Brain pericyte (primary cell): ENCODE measurements around the gene RPS6KC1.
A peak's percentile ranks its signal among the peaks of the same experiment; 100 is the strongest.

Experiments
- DNase-seq: peaks from one replicate; pipeline ENCODE4 v3.0.0-alpha.2; 2012; ENCODE audit warnings: low read depth, low spot score

RPS6KC1 gene

GRCh38 chr1:213221209-213221608, 170.2 kb downstream of the RPS6KC1 start:
- no peak for DNase-seq

GRCh38 chr1:213227458-213227857, 176.4 kb downstream of the RPS6KC1 start:
- no peak for DNase-seq

DNA sequence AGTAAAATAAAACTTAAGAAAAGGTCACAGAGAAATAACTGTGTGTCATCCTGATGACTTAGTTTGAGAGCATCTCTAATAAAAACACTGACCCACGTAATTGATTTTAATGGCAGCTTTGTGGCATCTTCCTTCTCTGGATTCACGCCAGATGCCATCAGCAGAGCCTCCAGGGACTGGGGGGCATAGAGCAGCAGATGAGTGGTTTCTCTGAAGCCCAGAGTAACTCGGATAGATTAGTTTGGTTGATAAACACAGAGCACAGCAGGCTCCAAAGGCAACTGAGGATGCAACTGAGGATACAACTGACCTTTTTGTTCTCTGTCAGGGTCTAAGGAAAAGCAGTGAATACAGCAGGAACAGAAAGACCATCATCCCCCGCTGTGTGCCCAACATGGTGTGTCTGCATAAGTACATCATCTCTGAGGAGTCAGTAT, 180.8 kb downstream of the RPS6KC1 start:
- DNase-seq: peak; percentile 73

DNA sequence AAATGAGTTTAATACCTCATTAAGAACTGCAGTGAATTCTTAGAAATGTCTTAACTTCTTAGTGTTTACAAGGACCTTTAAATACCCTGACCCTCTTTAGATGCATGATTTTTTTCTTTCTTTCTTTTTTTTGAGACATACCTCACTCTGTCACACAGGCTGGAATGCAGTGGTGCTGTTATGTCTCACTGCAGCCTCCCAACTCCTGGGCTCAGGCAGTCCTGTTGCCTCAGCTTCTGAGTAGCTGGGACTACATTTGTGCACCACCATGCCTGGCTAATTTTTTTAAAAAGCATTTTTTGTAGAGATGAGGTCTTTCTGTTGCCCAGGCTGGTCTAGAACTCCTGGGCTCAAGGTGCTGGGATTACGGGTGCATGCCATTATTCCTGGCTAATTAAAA, 191.8 kb downstream of the RPS6KC1 start:
- no peak for DNase-seq

GRCh38 chr1:213244664-213245091, 193.6 kb downstream of the RPS6KC1 start:
- no peak for DNase-seq

DNA sequence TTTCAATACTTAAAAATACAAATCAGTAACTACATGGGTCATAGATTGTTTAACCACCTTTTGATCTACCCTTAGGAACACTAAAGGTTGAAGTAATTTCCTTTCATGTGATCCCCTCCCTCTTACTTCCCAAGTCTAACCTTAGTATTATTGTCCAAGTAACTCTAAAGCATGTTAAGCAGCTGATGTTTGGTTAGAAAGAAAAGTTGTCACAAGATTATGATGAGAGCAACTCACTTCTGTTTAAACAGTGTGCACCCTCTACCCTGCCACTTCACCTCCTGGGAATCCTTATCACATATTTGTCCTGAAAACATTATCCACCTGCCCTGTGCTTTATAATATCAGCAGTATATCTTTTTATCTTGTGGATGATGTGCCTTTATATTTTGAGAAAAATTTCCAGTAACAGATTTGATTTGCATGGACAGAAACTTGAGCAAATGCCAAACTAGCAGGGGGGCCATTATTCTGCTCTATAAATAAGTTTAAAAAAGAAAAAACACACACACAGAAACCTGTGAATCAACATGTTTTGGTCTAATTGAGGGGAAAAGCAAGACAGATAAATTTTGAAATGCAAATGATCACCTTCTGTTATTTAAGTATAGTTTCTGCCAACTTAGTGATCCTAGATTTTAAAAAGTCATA, 194.3 kb downstream of the RPS6KC1 start:
- no peak for DNase-seq

DNA sequence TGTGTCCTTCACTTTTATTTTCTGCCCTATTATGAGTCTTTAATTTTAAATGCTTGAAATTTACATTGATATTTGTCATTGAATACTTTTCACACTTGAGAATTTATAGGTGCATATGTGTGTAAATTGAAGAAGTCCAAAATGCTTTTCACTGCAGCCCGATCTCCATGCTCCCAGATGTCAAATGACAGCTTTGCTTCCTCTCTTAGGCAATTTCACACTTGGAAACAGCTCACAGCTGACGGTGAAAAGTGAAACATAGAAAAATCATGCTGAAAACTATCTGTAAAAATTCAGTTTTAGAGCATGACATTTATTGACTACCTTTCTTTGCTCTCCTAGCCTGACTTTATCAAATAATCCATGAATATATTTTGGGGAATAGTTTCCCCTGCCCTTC, 196.0 kb downstream of the RPS6KC1 start:
- DNase-seq: no peak

DNA sequence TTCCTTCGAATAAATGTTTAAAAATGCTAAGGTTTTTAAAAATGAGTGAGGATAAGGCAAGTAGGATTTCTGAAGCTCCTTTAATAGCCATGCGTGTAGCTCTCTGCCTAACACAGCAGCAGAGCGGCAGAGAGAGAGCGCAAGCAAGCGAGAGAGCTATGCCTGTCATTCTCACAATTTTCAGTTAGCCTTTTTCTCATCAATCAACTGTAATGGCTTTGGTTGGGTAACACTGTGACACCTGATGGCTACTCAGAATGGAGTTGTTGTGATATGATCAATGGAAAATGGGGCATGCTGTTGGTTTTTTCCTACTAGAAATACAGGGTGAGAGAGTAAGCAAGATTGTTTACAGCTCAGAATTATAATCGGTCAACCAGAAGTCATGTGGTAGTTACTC, 198.4 kb downstream of the RPS6KC1 start:
- no peak for DNase-seq

DNA sequence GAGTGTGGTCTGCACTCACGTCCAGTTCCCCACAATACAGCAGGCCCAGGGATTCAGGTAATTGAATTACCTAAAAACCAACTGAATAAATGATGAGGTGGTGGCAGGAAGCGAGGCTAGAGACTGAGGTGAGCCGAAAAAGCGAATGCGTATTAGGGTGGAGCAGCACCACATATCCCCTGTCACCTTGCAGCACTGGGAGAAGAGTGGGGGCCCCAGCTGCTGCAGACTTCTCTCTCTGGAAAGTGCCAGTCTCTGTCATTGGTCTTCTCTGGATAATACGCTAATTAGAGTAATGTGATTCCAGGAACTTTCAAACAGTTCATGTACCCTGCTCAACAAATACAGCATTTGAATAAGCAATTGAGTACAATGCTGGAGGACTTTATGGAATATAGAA, 199.0 kb downstream of the RPS6KC1 start:
- no peak for DNase-seq

GRCh38 chr1:213250446-213250845, 199.4 kb downstream of the RPS6KC1 start:
- no peak for DNase-seq

DNA sequence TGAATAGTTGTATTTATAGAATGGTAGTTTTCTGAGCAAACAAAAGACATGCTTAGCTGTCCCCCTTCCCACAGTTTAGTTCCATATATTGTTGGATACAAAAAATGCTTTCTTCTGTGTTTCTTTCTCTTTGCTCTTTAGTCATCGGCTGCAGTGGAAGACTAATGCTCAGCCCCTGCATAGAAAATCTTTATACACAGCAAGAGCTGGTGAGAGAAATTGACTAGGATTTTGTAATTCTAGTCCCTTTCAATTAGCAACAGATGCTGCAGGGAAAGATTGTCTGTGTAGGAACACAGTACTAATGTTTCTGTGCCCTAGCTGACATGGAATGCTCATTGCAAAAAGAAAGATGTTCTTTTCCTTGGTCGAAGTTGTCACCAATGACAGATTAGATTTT, 200.9 kb downstream of the RPS6KC1 start:
- no peak for DNase-seq

DNA sequence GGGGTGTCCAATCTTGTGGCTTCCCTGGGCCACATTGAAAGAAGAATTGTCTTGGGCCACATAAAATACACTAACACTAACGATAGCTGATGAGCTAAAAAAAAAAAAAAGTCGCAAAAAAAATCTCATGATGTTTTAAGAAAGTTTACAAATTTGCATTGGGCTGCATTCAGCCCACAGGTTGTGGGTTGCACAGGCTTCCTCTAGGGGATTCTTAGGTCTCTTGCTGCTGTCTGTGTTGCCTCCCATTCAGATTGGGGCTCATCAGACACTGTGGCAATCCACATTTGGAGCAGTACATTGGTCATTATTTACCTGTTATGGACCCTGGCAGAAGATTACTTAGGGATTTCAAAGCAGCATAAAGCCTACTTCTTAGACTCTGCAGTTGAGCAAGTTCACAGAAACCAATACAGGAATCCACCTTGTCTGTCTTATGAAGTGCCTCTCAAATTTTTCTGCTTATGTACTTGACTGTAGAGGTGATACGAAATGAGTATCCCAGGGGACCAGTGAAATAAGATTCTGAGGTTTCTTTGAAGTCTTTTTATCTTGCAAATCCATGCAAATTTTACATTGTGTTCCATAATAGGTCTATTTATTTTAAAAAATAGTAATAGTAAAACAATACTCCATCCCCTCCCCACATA, 205.5 kb downstream of the RPS6KC1 start:
- no peak for DNase-seq

GRCh38 chr1:213260311-213261075, 209.5 kb downstream of the RPS6KC1 start:
- DNase-seq: no peak

DNA sequence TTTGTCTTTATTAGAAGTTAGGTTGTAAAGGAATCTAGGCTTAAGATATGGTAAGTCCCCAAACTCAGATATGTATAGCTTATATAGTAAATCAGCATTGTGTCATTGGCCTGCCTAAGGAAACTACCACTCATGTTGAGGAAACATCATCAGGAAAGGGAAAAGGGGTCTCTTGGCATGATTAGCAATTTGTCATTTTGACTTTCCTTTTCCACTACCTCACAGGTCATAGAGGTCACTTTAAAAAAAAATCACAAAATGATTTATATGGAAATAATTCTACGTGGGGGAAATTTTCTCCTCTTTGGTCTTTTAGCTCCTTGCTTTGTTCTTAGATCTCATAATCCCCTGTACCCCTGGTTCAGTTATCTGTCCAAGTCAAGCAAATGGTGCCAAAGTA, 213.5 kb downstream of the RPS6KC1 start:
- DNase-seq: no peak

DNA sequence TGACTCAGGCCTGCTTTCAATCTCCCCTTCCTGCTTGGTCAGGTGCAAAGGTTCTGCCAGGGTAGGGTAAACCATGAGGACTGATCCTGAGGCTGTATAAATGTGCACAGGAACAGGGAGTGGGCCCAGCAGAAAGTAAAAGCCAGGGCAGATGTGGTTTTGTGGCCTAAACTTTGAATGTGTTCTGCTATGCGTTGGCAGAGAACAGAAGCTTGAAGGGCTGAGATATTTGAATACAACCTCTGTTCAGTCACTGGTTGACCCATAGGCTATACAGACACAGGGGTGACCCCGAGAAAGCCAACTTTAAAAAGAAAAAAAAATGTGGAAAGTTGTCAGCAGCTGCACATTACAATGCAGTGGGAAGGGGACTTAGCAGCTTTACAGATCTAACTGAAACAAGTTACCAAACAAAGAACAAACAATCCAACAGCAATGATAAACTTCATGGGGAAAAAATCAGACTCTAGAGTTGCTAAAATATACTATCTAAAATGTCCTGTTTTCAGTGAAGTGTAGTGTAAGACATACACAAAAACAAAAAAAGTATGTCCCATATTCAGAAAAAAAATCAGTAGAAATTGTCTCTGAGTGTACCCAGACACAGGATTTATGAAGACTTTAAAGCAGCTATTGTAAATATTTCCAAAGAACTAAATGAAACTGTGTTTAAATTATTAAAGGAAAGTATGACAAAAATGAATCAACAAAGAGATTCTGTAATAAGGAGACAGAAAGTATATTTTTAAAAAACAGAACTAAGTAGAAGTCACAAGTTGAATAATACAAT, 216.1 kb downstream of the RPS6KC1 start:
- no peak for DNase-seq

DNA sequence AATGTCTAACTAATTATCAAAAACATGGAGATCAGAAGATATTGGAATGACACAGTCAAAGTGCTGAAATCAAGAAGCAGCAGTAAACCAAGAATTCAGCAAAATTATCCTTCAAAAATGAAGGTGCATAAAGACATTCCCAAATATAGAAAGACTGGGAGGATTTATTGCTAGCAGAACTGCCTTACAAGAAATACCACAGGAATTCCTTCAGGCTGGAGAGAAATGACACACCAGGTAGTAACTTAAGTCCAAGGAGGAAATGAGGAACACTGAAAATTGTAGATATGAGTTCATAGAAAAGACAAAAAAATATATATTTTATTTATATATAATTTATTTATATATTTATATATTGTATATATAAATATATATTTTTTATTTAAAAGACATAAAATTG, 217.2 kb downstream of the RPS6KC1 start:
- no peak for DNase-seq

GRCh38 chr1:213269829-213270228, 218.8 kb downstream of the RPS6KC1 start:
- no peak for DNase-seq

DNA sequence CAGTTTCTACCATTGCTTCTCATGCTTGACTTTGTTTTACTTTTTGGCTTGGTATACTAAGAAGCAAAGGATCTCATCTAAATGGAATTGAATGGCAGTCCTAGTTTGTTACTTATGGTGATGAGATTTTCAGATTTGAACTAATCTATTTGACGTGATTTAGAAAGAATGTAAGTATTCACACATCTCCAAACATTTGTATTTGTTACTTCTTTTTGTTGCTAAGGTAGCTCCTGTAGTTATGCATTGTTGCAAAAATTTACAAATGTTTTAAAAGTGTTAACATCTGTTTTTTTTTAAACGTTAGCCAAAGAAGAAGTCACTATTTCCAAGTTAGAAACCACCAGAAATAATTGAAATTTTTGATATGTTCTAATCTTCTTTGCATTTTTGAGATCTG, 222.5 kb downstream of the RPS6KC1 start:
- DNase-seq: no peak

DNA sequence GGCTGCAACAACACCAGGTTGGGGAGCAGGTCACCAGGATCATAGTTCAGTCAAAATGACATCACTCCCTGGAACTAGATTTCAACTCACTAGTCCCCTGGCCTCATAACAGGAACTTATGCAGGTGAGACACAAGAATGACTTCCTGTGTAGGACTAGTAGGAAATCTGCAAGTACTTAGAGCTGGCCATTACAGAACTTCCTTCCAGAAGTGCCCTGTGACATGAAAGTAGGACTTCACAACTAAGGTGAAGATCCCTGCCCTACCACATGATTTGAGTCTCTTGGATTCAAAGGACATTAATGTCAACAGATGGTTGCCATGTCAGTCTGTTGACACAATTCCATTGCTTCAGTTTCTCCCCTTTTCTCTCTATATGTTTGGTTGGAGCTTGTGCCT, 223.1 kb downstream of the RPS6KC1 start:
- DNase-seq: no peak

GRCh38 chr1:213275293-213275692, 224.3 kb downstream of the RPS6KC1 start:
- DNase-seq: no peak

DNA sequence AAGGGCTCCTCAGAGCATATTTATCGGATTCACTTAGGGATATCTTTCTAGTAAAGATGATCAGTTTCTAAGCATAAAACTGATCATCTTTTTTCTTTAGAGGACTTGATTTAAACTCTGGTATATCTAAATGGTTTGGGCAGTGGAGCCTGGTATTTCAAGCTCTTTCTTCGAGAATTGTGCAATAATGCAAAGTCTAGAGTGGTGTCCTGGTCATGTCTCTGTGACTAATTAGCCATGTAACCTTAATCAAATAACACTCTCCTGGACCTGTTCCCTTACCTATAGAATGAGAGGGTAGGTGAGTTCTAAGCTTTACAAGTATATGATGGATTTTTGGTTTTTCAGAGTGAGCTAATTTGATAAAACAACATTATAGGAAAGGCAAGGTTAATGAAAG, 225.2 kb downstream of the RPS6KC1 start:
- no peak for DNase-seq

DNA sequence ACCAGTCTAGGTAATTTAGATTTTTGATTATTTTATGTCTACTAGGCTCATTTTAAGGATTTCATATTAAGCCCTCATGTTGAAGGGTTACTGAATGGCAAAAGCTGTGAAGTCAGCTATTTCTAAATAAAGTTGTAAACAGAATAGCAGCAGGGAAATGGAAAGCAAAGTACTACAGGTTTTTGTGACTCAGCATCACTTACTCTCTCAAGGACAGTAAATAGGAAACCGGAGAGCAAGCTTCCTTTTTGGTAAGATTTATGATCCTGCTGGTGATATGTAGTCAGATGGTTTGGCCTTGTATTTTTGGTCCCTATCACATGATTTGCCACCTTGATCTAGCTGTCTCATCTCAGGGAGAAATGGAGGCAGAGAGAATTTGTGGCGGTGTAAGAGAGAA, 226.0 kb downstream of the RPS6KC1 start:
- DNase-seq: no peak
